LHCN-M2 (cell line): ENCODE measurements around the gene PIK3R6. TPM values are rescaled to one million over a fixed set of nuclear protein-coding genes. Genes with fewer than 3 reads are reported as not detected.
"Not testable (repeated sequence)": the region's sequence is repeated elsewhere in the genome, so short reads cannot be mapped to it uniquely, and the experiment has no call there.

Experiments used
- DNase-seq: peaks from one replicate; pipeline ENCODE4 v3.0.0-alpha.2; 2012; ENCODE audit warnings: low read depth
- total RNA-seq: library from RNA; depleted of rRNA; stranded (reverse); fragments of >200 nt; gene quantifications from 2 replicates; pipeline ENCODE4 v1.2.3, GENCODE V29; 2014

Gene PIK3R6
- total RNA-seq, 1 experiment from 2014 or later: not detected

- DNase-seq: peak; percentile 31
Measured at GRCh38 chr17:8894673-8895578, 27.5 kb upstream of the PIK3R6 start.

GRCh38 chr17:8894202-8894671 lies 26.8 kb upstream of the PIK3R6 start:
- no peak for DNase-seq

GRCh38 chr17:8893621-8894201 lies 26.2 kb upstream of the PIK3R6 start:
- no peak for DNase-seq

GRCh38 chr17:8893059-8893458 lies 25.6 kb upstream of the PIK3R6 start:
- DNase-seq: no peak

DNA sequence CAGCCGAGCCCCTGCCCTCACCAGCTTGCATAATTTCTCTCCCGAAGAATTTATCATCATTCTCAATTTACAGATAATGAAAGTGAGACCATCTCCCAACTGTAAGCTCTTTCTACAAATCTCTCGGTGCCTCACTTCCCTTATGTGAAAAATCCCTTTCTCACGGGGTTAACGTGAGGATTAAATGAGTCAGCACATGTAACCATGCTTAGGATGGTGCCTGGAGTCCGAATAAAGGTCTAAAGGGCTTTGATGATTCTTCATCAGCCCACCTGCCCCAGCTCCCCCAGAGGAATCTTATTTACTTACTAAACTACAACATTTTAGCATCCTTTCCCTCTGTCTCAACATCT lies 24.8 kb upstream of the PIK3R6 start:
- no peak for DNase-seq

GRCh38 chr17:8890671-8891070 lies 23.2 kb upstream of the PIK3R6 start:
- no peak for DNase-seq

DNA sequence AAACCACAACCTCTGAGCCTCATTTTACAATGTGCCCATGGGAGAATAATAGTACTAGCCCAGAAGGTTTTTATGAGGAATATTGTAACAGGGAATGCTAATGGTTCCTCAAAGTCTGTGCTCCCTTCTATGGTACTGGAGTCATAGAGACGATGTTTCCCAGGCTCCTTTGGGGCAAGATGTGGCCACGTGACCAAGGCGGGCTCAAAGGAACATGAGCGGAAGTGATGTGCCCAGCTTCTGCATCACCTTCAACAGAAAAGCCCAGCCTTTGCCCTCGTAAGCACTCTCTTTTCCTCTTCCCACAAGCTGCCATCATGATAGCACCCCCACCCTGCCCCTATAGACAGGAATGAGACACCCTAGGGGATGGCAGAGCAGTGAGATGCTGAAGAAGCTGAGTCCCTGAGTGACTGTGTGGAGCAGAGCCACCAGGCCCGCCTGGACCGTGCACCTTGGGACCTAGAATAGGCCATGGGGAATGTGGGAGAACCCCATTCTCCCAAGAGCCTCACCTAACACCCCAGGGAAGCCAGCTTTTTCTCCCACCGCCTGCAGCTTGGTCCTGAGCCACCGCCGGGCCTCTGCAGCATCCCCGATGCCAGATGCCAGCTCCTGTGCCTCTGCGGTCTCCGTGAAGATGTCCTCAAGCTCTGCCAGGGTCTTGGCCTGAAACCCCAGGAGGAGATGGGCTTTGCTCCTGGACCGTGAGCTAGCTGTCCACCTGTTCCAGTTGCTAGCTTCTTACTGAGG lies 22.2 kb upstream of the PIK3R6 start:
- DNase-seq: no peak

DNA sequence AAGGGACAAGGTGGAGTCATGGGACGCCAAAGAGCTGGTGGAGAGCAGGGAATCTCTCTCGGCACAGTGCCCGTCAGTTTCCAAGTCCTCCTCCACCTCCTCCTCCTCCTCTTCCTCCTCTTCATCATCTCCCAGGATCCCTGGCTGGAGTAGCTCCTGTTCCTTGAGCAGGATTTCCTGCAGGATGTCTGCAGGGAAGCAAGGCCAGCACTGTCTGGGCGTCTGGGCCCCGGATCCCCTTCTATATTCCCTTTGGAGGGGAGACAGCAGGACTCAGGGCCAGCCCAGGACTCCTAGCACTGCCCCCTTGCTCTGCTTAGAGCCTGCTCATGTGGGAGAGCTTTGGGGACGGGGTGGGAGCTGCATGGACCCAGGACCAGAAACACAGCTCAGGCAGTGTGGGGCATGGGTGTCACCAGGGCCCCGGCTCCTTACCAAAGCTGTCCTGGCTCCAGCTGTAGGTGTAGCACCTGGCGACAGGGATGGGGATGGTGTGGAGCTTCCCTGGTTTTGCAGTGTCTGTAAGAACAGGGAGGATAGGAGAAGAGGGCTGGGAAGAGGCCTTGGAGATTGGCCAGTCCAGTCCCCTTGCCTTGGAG lies 21.3 kb upstream of the PIK3R6 start:
- DNase-seq: no peak

GRCh38 chr17:8887834-8888703 lies 20.6 kb upstream of the PIK3R6 start:
- peak; percentile 2 for DNase-seq

- DNase-seq: no peak
Measured at GRCh38 chr17:8887301-8887700, 19.8 kb upstream of the PIK3R6 start.

DNA sequence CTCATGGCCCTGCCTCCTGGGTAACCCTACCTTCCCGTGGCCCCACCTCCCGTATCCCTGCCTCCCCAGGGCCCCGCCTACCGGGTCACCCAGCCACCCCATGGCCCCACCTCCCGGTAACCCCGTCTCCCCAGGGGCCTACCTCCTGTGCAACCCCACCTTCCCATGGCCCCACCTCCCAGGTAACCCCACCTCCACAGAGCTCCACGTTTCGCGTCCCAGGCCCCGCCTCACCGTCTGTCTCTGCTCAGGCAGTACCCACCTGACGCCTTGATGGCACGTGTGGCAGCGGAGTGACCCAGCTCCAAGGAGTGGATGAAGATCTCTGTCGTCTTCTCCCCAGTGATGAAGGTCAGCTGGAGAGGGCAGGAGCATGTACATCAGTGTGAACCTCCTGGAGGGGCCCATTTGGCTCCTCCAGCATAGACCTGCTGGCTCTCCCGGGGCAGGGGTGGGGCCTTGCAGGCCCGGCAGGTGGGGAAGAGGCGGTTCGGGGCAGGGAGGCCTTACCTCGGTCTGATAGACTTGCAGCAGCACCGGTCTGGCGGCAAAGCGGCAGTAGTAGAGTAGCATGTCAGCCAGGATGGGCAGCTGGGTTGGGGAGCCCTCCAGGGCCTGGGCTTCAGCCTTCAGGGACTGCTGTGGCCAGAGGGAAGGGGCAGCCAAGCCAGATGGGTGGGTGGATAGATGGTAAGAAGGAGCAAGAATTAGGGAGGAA lies 18.7 kb upstream of the PIK3R6 start:
- DNase-seq: no peak

- DNase-seq: not testable (repeated sequence)
Measured at GRCh38 chr17:8885163-8885966, 17.9 kb upstream of the PIK3R6 start.

DNA sequence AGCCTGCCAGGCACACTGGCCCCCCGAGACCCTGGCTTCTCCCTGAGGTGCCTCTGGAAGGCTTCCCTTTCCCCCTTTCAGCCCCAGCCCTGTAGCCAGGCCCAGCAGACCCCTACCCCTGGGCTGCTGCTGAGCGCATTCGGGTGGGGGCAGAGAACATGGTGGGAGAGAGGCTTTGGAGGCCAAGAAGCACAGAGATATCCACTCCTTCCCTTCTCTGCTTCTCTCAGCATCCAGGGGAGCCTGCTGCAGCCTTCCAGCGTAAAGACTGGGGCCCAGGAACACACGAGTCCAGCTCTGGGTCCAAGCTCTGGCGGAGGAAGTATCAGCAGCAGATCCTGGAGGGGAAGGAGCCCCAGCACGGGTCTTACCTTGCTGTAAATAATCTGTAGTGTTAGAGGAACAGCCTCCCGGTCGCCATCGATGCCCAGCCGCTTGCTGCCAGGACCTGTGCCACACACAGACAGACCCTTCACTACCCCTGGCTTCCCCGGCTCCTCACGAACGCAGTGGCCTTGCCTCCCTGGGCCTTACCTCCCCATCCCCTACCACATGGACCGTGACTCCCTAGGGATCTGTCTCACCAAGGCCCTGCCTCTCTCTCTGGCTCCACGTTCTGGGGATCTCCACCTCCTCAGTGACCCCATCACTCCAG lies 17.0 kb upstream of the PIK3R6 start:
- no peak for DNase-seq

DNA sequence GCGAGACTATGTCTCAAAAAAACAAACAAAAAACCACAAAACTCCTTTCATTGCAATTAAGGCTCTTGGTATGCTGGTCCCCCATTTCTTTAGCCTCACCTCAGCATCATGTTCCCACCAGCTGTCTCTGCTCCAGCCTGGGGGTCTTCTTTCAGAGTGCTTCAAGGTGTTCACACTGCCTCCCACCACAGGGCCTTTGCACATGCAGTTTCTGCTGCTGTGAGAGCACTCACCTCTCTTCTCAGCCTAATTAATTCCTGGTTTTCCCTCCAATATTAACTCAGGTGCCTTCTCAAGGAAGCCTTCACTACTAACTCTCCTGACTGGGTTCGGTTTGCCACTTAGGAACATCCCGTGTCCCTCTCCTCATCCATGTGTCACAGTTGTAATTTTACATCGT lies 15.9 kb upstream of the PIK3R6 start:
- no peak for DNase-seq

DNA sequence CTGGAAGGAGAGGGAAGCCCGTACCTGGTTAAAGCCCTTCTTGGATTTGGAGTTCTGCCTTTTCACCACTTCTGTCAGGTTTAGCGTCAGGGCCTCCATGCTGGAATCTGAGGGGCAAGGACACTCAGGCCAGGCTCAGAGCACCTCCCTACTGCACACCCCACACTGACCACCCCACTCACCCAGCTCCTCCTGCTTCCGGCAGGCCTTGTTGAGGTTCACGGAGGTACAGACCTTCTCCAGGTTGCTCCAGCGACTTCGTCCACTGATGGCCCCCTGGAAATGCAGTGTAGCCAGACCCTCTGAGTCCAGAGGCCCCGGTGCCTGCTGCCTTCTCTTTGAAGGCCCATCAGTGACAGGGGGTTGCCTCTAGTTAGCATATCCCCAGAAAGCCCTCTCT lies 14.1 kb upstream of the PIK3R6 start:
- no peak for DNase-seq

- no peak for DNase-seq
Measured at GRCh38 chr17:8880466-8880865, 13.0 kb upstream of the PIK3R6 start.

DNA sequence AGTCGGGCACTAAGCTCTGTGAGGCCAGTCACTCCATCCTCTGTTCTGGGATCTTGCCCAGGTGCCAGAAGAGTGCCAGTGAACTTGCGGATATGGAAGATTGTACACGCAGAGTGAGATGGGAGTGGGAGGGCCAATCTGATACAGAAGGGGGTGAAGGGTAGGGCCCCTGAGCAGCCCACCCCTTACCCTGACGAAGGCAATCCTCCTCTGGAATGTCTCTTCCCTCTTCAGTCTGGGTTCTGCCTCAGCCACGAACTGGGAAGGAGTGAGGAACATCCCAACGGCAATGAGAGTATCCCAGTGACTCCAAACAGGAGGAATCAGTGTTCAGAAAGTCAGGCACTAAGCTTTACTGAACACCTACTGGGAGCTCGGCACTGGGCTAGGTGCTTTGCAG lies 11.9 kb upstream of the PIK3R6 start:
- no peak for DNase-seq

GRCh38 chr17:8877984-8878383 lies 10.5 kb upstream of the PIK3R6 start:
- DNase-seq: no peak

DNA sequence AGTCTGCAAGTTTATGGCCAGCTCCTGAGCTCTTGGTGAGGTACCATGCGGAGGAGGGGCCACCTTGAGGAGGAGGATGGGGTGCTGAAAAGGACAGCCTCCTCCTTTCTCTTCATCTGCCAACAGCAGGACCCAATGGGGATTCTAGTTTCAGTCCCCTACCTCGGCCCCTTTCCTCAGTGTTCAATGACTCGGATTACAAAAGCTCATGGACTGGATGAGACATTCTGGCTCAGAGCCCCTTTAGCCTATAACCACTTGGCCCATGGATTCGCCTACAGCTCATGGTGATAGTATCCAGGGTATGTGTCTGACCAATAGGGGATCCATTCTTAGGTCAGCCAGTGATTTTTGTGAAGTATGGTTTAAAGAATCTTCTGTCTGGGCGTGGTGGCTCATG lies 8.5 kb upstream of the PIK3R6 start:
- no peak for DNase-seq
